A549 (cell line): ENCODE measurements around the gene GBX2.

Experiments used
- BHLHE40 ChIP-seq: IDR thresholded peaks from 2 replicates; pipeline ENCODE4 v1.6.1; 2012; ENCODE audit warnings: low read depth, low read length, inconsistent platforms
- GATA3 ChIP-seq: IDR thresholded peaks from 2 replicates; pipeline ENCODE4 v1.6.1; 2012; ENCODE audit warnings: borderline replicate concordance
- JUN ChIP-seq, 2 experiments: fragments of >200 bp; sonication (Bioruptor Twin); formaldehyde crosslinking; IDR thresholded peaks; 2 replicates in 1 of 2; 3 replicates in 1 of 2; pipeline ENCODE4 v1.6.1; 2016 to 2017
- JUNB ChIP-seq: fragments of >200 bp; sonication (Bioruptor Twin); formaldehyde crosslinking; IDR thresholded peaks from 2 replicates; pipeline ENCODE4 v1.6.1; 2016
- NFE2L2 ChIP-seq: fragments of 150-350 bp; conservative IDR thresholded peaks from 2 replicates; pipeline ENCODE4 v1.6.1; 2014; ENCODE audit warnings: low read length
- POLR2A ChIP-seq: IDR thresholded peaks from 2 replicates; pipeline ENCODE4 v1.6.1; 2012; ENCODE audit warnings: mild to moderate bottlenecking, low read length
- RAD21 ChIP-seq, 2 experiments: fragments of >200 bp in 1 of 2; sonication (Bioruptor Twin) in 1 of 2; formaldehyde crosslinking in 1 of 2; IDR thresholded peaks in 1 of 2; conservative IDR thresholded peaks in 1 of 2; 2 replicates in 1 of 2; 3 replicates in 1 of 2; pipeline ENCODE4 v1.6.1; 2012 to 2018; ENCODE audit warnings: inconsistent platforms in 1 of 2
- TF ChIP-seq, protein P1 (sequence below): fragments of >200 bp; sonication (Bioruptor Twin); formaldehyde crosslinking; IDR thresholded peaks from 3 replicates; pipeline ENCODE4 v1.5.1; 2016
- TF ChIP-seq, protein P2 (sequence below): fragments of >200 bp; sonication (Bioruptor Twin); formaldehyde crosslinking; IDR thresholded peaks from 3 replicates; pipeline ENCODE4 v1.6.1; 2016
- TF ChIP-seq, protein P3 (sequence below): IDR thresholded peaks from 2 replicates; pipeline ENCODE4 v1.6.1; 2012

DNA sequence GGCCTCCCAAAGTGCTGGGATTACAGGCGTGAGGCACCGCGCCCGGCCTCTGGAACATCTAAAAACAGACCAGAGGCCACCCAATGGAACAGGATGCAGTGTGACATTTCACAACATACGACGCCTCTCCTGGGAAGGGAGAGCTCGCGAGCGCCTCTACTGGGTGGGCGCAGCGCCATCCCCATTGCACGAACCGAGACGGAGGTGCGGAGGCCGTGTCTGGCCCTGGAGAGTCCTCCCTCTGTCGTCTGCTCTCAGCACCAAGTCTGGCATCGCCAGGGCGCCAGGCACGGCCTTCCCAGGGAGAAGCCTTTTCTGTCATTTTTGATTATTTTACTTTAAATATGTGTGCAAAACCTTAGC lies 9.4 kb upstream of the GBX2 start:
- TF ChIP-seq RAD21 (conservative IDR thresholded peaks at IDR 0.05 in 1 of 2, IDR thresholded peaks at IDR 0.05 in 1 of 2): 0 out of 5 replicates have a peak, but pooled peaks of 1 of the 2 experiments have one; percentile 21
- TF ChIP-seq, protein P1, sequence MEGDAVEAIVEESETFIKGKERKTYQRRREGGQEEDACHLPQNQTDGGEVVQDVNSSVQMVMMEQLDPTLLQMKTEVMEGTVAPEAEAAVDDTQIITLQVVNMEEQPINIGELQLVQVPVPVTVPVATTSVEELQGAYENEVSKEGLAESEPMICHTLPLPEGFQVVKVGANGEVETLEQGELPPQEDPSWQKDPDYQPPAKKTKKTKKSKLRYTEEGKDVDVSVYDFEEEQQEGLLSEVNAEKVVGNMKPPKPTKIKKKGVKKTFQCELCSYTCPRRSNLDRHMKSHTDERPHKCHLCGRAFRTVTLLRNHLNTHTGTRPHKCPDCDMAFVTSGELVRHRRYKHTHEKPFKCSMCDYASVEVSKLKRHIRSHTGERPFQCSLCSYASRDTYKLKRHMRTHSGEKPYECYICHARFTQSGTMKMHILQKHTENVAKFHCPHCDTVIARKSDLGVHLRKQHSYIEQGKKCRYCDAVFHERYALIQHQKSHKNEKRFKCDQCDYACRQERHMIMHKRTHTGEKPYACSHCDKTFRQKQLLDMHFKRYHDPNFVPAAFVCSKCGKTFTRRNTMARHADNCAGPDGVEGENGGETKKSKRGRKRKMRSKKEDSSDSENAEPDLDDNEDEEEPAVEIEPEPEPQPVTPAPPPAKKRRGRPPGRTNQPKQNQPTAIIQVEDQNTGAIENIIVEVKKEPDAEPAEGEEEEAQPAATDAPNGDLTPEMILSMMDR: no peak
- no peak for TF ChIP-seq JUNB
- TF ChIP-seq, protein P2, sequence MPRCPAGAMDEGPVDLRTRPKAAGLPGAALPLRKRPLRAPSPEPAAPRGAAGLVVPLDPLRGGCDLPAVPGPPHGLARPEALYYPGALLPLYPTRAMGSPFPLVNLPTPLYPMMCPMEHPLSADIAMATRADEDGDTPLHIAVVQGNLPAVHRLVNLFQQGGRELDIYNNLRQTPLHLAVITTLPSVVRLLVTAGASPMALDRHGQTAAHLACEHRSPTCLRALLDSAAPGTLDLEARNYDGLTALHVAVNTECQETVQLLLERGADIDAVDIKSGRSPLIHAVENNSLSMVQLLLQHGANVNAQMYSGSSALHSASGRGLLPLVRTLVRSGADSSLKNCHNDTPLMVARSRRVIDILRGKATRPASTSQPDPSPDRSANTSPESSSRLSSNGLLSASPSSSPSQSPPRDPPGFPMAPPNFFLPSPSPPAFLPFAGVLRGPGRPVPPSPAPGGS: no peak
- no peak for TF ChIP-seq GATA3
- no peak for TF ChIP-seq NFE2L2
- TF ChIP-seq, protein P3, sequence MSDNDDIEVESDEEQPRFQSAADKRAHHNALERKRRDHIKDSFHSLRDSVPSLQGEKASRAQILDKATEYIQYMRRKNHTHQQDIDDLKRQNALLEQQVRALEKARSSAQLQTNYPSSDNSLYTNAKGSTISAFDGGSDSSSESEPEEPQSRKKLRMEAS: peak; percentile 50
- TF ChIP-seq BHLHE40: no peak
- TF ChIP-seq POLR2A: no peak
- TF ChIP-seq JUN (IDR thresholded peaks at IDR 0.05): no peak; a peak in 1 of 5 replicates
